GM10266 (cell line): Measurements from ENCODE around the gene RASGEF1B.

Experiments used
- DNase-seq: peaks from one replicate; pipeline ENCODE4 v3.0.0; 2012; ENCODE audit errors: extremely low spot score
- TF ChIP-seq, protein P1 (sequence below): IDR thresholded peaks from 2 replicates; pipeline ENCODE4 v1.5.1; 2012; ENCODE audit warnings: mild to moderate bottlenecking, low read depth; ENCODE audit not compliant: control insufficient read depth, insufficient read depth; ENCODE audit errors: missing control alignments

RASGEF1B gene

DNA sequence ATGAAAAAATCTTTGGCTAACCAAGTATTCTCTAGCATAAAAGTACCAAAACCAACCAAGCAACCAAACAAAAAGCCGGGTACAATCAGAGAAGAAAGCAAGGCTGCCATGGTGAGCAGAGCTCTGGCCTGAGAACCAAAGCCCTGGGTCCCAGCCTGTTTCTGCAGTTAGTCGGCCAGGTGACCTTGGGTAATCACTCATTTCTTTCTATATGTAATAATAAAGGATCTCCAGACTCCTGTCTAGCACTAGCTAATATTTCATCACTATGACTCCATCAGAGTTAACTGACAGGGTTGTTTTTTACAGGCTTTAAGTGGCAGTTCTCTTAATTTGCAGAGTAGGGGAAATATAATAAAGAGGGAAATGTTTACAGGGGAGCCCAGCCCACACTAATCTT is 34.0 kb upstream of the RASGEF1B start:
- TF ChIP-seq, protein P1, sequence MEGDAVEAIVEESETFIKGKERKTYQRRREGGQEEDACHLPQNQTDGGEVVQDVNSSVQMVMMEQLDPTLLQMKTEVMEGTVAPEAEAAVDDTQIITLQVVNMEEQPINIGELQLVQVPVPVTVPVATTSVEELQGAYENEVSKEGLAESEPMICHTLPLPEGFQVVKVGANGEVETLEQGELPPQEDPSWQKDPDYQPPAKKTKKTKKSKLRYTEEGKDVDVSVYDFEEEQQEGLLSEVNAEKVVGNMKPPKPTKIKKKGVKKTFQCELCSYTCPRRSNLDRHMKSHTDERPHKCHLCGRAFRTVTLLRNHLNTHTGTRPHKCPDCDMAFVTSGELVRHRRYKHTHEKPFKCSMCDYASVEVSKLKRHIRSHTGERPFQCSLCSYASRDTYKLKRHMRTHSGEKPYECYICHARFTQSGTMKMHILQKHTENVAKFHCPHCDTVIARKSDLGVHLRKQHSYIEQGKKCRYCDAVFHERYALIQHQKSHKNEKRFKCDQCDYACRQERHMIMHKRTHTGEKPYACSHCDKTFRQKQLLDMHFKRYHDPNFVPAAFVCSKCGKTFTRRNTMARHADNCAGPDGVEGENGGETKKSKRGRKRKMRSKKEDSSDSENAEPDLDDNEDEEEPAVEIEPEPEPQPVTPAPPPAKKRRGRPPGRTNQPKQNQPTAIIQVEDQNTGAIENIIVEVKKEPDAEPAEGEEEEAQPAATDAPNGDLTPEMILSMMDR: no peak
- DNase-seq: no peak

GRCh38 chr4:81505004-81505598 is 33.4 kb upstream of the RASGEF1B start:
- TF ChIP-seq, protein P1: no peak
- DNase-seq: peak; percentile 12

DNA sequence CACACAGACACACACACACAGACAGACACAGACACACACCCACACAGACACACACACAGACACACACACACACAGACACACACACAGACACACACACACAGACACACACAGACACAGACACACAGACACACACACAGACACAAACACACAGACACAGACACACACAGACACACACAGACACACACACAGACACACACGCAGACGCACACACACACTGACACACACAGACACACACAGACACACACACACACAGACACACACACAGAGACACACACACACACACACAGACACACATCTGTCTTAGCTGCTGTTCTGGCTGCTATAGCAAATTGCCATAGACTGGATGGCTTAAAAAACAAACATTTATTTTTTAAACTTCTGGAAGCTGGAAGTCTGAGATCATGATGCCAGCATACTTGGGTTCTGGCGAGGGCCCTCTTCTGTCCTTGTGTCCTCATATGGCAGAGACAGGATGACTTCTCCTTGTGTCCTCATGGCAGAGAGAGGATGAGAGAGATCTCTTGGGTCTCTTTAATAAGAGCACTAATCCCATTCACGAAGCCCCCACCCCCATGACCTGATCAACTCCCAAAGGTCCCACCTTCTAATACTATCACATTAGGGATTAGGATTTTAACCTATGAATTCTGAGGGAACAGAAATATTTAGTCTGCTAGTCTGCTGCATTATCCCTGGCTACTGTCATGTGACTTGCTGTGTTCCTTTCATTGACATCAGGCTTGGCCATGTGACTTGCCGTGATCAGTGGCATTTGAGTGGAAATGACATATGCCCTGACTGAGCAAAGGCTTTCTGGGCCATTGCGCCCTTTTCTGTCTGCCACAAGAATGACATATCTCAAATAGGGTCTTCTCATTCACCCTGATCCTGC is 32.7 kb upstream of the RASGEF1B start:
- no peak for DNase-seq
- TF ChIP-seq, protein P1: no peak

- DNase-seq: no peak
- TF ChIP-seq, protein P1: no peak
These were observed 31.9 kb upstream of the RASGEF1B start for GRCh38 chr4:81503586-81503985.

DNA sequence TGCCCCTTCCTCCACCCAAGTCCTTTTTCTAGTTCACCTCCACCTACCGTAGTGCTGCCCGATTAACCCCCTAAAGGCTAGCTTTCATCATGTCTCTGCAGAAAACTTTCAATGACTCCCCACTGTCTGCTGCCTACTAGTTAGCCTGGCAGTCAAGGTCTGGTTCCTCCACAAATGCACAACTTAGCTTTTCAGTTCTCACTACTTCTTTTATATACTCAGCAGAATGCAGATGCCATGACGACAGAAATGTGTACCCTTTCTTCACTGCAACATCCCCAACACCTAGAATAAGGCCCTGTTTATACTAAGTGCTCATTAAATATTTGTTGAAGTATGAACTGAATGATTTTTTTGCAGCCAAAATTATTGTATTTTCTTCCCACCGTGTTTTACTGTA is 30.9 kb upstream of the RASGEF1B start:
- TF ChIP-seq, protein P1: no peak
- no peak for DNase-seq

DNA sequence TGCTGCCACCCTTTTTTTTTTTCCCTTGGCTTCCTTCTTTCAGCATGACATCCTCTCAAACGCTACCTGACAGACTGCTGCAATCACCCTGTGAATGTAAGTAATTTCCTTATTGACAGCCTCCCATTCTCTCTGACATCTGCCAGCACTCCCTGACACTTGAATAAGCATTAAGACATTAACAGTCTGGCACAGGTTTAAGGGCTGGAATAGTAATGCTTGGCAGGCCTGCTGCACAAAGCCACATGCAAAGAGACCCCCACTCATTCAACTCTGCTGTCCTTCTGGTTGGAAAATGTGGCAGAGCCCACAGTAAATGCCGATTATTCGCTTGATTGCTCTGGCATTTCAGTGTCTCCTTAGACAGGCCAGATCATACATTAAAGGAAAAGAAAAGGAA is 28.1 kb upstream of the RASGEF1B start:
- TF ChIP-seq, protein P1: no peak
- DNase-seq: no peak

- TF ChIP-seq, protein P1: no peak
- DNase-seq: no peak
These were observed 26.9 kb upstream of the RASGEF1B start for GRCh38 chr4:81498551-81499099.
